GM19035 (cell line): ENCODE data around the gene ARHGAP28.

Experiments
- ATAC-seq: cut with Tn5 transposase; IDR thresholded peaks from one replicate; pipeline ENCODE4 v1.9.1; 2021; ENCODE audit not compliant: unreplicated experiment

The ARHGAP28 gene

DNA sequence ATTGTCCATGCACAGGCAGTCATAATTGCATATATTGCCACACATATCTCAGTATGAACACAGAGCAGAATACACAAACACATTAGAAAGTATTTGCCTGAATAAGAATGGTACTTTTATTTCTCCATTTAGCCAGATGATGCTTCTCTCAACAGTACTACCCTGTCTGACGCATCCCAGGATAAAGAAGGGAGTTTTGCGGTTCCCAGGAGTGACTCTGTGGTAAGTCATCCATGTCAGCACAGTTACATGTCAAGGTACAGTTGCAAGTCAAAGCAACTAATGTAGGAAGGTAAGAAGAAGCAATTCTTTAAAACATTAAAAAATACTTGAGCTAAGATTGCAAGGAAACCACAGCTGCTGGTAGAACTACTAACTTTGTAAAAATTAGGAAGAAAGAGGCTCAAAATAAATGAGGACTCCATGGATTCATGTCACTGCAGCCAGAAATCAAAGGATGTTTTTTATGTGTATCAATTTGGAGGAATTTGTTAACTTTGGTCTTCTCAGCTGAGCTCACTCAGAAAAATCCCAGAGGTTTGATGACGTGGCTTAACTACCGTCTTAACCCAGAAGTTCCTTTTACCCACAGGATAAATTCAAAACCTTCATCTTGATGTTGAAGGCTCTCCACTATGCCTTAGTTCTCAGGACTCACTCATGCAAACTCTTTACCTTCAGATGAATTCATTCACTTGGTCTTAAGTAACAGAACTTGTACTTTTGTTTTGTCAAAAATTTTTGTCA is 130.3 kb downstream of the ARHGAP28 start:
- ATAC-seq: no peak

DNA sequence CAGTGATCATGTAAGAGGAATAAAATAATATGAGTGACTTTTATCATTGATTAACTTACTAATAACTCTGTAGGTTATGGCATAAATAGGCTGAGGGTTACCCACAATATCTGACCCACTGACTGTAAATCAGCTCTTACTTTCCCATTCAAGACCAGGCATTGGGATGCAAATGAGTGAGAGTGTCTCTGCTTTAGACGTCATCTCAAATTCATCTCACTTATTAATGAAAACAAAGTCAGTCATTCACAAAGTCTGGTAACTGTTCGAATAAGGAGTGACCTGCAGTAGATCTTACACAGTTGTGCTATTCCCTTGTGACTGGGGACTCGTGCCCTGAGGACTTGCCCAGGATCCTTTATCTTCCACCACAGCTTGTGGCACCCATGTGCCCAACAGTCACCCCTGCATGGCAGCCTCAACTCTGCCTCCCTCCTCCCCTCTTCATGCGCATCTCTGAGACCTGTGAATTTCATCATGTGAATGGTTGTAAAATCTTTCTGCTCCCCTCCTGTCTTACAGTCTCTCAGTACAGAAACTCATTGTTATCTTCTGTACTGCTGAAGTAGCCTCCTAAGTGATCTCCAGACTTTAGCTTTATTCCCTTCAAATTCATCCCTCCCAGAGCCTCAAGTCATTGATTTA is 131.4 kb downstream of the ARHGAP28 start:
- no peak for ATAC-seq

DNA sequence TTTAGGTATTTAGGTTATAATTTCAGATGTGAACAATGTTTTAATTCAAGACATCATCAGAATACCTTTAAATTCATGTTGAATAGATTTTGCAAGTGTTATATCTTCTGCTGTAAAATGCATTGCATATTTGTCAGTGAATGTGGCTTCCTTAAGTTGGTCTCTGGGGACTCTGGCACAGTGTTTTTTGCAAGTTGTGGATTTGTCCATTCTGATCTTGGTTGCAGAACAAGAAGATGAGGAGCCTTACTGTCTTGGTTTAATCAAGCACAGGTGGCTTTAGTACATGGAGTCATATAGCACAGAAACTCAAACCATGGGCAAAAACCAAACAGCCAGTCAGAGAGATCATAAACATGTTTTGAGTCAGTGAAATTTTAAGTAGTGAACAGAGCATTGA is 135.7 kb downstream of the ARHGAP28 start:
- ATAC-seq: no peak

DNA sequence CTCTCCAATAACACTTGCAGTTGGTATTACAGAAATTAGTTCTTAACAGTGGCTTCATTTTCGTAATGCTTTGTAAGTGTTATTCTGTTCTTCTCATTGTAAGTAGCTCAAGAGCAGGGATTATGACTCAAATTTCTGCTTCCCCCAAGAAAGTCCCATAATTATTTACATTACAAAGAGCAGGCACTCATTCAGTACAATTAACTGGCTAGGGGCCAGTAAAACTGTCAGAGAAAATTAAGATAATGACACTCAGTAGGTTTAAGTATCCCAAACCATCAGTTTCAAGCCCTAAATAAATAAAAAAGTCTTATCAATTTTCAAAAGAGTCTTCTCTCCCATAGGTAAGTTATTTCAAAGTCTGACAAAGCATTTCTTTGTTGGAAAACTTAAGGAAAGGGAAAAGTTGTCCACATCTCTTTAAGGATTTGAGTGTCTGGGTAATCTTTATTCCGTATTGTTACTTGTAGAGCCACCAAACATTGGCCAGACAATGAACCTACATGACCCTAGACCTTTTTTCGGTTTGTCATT is 137.1 kb downstream of the ARHGAP28 start:
- no peak for ATAC-seq

DNA sequence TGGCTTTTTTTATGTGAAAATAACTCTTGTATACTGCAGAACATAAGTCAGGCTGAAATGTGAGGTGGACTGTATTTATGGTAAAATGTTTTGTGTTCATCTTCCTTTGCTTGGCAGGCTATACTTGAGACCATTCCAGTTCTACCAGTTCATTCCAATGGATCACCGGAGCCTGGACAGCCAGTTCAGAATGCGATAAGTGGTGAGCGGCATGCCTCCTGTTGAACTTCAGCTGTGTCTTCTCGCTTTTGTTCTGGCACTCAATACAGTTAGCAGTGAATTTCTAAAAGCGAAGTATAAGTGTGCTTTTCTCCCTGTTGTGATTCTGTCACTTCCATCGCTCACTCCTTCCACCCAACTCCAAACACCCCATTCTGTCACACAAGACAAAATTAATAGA is 138.5 kb downstream of the ARHGAP28 start:
- no peak for ATAC-seq

DNA sequence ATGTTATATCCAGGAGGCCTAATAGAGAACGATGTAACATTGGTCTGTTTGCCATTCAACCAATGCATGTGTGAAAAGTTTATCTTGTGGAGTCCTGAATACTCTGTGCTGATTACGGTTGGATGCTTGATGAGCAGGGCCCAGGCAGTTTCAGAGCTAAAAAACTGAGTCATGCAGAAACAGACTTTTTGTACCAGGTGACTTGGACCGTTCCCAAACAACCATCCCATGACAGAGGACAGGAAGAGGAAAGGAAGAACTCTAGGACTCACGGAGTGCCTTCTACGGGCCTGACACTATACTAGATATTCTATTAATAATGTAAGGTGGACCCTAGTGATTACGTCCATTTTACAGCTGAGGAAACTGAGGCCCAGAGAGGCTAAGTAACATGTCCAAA is 142.1 kb downstream of the ARHGAP28 start:
- ATAC-seq: no peak

DNA sequence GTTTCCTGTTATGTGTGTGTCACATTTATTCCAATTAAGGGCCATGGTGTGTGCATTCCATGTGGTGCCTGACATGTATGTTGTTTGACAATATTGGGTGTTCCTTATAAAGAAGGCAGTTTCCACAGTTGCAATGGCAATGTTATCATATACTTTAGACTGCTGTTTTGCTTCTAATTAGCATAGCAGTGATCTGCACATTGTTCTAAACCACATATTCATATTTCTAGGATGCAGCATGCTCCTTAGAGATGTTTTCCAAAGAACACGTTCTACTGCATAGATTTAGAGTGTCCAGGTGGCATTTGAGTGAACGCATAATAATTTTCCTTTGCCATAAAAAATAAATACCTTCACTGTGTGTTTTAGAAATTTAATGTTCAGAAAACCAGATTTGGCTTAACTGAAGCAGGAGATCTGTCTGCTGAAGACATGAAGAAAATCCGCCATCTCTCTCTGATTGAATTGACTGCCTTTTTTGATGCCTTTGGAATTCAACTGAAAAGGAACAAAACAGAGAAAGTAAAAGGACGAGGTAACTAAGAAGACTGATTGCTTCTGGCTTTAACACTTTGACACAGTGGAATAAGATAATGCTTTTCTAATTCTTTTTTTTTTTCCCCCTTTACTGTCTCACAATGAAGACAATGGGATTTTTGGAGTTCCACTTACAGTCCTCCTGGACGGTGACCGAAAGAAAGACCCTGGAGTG is 143.7 kb downstream of the ARHGAP28 start:
- ATAC-seq: no peak

DNA sequence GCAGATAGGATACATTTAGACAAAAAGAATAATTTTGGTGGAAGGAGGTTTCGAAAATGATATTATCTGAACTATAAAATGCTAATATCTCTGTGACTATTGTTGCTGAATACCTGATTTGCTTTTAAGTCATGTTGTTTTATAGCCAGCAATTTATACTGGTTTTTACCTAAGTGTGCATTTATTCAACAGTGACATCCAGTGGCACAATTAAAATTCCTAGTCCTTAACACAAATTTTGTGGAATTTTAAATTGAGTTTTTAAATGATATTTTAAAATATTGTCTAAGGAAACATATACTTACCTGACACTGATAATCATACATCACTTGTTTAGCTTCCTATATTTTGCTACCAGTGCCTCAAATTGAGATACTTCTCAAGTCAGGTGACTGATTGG is 144.8 kb downstream of the ARHGAP28 start:
- ATAC-seq: no peak

DNA sequence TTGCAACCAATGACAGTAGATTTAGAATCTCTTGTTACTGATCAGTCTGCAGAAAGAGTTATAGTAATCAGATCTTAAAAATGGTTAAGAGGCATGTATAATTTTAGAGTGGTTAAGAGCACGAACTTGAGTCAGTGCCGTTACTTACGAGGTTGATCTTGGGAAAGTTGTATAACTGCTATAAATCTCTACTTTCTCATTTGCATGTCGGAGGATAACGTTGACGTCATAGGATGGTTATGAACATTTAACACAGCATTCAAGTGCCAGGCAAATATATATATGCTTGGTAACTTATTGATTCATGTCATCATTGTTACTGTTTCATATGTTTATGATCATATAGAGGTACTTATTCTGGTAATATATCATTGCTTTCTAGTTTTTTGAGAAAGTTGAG is 146.2 kb downstream of the ARHGAP28 start:
- ATAC-seq: no peak

DNA sequence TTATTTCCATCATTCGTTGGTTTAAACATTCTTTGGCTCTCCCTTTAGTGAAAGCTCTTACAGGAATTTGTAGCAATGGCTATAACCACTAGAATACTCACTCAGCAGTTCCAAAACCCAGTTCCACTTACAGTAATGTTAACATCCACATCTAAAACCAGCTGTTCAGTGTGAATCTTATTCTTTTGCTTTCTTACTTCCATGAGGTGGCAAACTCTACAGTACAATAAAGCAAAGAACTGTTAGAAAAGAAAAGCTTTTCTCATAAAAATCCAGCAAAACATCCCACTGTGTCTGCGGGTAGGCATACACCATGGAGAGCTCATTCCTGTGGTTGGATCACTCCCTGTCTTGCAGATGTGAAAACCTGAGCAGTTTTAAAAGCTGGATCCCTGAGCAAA is 147.1 kb downstream of the ARHGAP28 start:
- no peak for ATAC-seq

DNA sequence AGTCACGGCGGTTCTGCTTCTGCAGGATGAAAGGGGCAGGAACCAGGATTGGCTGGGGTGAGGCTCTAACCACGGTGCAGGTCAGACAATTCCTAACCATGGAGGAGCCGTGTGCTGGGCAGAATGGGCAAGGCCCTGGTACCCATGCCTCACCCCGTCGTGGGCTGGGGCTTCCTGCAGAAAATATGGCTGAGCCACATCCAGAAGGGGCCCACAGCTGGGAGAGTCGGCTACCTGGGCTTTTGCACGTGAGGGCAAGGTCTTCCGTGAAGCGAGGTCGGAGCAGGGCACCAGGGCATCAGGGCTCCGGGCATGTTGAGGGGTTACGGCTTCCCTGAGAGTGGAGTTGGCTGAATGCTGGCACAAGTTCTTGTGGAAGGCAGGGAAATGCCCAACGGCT is 147.8 kb downstream of the ARHGAP28 start:
- no peak for ATAC-seq

DNA sequence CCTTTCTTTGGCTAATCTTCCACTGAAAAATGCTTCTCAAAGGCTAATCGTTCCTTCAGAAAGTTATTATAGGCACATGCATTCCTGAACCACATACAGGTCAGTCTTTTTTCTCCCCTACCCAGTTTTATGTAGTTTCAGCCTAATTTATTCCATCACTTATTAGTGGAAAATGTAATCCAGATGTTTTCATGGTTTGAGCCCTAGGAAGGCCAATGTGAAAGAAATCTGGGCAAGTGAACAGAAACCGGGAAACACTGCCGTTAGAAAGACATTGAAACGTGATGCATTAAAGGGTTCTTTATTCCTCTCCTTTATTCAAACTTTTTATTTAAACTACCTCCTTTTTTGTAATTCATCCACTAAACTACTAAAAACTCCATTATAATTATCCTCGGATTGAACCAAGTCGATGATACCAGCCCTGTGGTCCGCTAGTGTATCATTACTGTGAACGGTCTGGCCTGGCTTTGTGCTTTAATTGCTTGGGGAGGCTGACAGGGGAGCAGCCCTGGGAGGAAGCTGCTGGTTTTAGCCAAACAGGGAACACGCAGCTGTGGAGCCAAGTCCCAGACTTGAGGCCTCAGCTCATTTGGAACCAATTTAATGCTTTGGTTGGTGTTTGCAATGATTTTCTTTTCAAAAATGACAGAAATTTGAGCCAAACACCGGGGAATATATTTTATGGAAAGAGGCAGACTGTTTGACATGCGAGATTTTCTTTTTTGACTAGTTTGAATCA is 149.2 kb downstream of the ARHGAP28 start:
- no peak for ATAC-seq

DNA sequence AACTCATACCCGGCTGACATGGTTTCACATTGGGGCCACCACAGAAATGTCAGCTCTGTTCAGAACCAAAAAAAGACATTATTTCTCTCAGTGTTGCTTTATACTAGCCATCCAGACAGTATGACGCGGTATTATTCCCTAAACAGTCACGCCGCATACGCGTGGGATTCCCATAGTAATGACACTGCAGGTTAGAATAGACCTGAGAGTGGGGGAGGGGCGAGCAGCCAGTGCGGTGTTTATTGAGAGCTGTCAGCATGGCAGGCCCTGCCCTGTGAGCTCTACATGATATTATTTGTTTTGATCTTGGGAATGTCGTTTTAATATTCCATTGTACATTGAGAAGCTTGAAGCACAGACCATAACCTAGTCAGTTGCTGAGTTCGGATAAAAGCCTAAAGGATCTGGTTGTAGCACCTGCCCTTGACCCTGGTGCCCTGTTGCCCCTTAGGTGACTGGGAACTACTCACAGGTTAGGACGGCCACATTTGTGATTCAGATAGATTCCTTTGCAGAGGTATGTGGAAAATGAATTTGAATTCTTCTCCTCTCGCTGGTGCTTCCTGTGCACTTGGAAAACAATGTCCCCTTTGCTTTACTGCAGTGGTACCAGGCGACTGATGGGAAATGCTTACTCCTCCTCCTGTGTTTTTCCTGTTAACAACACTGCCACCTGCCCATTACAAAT is 150.1 kb downstream of the ARHGAP28 start:
- ATAC-seq: no peak

DNA sequence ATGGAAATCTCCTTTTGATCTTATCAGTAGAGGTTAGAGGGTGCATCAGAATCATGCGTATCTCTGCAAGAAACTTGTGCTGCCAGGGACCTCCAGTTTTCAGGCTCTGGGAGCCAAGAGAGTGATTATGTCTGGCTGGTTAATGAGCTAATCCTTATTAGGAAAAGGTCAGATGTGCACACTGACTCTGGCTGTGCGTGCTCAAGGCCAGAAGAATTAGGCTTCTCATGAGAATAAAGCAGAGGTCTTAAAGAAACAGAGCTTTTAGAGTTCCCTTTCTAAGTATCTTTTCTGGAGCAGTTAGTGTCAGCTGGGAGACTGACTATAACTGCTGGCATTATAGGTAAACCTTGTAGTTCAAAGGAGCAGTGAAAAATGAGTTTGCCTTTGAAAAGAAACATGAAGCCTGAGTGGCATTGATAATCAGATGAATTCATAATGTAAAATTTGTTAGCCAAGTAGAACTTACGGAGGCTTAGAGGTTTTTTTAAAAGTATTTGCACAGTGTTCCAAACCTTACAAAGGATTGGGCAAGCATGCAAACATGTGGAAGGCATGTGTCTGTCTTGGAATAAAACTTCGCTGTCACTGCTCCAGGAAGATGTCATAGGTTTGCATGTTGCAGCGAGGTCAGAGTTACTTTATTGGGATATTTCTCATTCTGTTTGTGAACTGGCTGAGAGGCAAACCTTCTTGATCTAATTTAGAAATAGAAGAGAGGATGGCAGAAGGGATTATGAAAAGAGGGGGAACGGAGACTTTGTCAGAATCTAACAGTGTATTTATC is 151.7 kb downstream of the ARHGAP28 start:
- ATAC-seq: no peak

DNA sequence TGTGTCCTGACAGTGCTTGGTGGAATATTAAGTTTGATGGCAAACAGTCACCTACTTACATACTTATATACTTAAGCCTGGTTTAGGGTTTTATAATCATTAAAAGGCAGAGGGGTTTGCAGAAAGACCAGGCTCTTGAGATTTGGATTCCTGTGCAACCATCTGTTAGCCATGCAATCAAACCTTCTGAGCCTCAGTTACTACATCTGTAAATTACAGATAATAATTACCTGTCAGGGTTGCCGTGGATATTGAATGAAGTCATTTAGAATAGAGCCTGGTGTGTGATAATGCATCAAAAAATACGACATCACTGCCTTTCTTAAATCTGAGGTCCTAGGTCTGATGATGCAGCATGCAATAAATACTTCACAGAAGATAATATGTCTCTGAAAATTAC is 152.9 kb downstream of the ARHGAP28 start:
- no peak for ATAC-seq

DNA sequence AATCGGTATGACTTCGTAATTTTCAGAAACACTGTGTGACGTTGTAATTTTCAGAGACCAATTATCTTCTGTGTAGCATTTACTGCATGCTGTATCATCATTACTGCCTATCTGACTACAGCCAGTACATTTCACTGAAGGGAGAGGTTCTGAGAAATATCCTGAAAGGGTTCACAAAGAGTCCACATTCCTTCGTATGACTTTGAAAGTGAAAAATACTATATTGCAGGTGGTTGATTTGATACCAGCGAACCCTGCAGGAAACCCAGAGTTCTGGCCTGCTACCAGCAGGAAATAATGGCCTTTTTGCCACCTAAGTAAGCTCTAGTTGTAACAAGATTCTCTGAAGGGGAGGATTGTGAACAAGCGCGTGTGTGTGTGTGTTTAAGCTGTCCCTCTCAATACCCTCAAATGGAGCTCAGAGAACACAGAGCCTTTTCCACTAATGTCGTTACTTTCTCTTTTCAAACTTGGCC is 155.5 kb downstream of the ARHGAP28 start:
- ATAC-seq: no peak

DNA sequence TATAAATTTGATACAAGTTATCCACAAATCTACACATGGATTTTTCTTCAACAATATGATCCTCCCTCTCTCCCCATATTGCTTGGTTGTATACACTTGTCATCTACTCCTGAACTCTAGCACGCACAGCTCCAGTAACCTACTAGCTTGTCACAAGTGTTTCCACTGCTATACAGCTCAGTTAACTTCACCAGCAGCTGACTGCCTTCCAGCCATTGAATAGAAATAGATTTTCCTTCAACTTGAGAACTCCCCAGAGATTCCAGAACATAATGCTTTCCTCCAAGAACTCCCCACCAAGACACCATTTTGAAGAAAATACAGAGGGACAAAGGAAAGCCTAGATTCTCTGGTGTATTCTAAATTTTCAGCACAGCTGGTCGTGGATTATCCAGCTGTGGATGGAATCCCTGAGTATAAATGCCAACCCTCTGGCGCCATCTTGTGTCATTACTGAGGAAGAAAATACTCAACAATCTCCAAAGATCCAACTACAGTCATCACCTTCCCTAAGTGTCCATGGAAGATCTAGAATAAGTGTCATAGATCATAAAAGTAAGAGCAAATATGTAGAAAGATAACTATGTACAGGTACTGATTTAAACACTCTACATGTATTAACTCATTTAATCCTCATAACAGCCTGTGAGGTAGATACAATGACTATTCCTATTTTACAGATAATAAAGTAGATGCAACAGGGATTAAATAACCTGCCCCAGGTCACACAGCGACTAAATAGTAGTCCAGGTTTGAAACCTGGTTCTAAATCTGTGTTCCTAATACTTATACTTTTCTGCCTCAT is 156.7 kb downstream of the ARHGAP28 start:
- ATAC-seq: no peak

DNA sequence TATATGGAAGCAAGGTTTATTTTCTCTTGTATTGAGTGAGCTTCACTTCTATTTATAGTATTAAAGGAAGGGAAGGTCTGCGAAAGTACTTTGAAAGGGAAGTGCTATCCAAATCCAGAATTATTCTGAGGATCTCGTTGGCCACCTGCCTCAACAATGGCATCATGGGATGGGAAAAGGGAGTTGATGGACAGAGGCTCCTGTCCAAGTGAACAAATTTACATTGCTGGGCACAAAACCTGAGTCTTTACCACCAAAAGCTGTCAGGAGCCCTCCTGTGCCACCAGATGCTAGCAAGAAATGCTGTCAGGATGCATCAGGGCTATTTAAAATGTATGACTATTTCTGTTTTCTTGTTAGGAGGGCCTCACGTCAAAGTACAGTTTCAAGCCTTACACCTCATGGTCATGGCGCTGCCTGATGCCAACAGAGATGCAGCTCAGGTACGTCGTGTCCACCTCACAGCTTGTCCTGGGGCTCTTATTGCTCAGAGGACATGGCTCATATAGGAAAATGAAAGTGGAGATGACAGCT is 157.3 kb downstream of the ARHGAP28 start:
- no peak for ATAC-seq

DNA sequence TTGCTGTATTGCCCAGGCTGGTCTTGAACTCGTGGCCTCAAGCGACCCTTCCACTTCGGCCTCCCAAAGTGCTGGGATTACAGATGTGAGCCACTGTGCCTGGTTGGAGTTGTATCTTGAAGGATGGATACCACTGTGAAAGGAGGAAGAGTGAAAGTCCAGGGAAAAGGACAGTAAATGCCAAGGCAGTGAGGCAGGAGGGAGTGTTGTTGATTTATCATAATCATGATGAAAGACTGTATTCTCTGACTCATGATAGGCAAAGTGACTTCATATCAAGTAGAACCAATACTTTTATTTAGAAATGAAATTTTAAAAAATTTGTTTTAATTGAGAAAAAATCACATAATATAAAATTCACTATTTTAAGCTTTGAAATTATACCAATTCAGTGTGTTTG is 162.3 kb downstream of the ARHGAP28 start:
- ATAC-seq: no peak
